ENCODE measurements around the gene GALNT7.
A peak's percentile ranks its signal among the peaks of the same experiment; 100 is the strongest.

Gene GALNT7

GRCh38 chr4:173365359-173365996 lies 196.9 kb downstream of the GALNT7 start:
- DNase-seq, result no peak

DNA sequence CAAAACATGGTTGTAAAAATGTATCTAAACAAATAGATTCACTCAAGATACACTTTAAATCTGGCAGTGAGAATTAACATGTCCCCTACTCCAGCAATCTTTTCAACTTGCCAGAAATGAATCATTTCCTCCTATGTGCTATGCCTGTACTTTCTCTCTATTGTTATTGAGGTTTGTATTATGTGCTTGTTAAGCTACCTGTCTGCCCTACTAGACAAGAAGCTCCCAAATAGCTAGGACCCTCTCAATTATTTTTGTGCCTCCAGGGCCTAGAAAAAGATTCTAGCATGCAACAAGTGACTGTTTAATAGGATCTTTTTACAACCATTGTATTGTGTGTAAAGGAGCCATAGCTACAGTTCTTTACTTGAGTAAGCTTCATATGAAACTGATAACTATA lies 198.7 kb downstream of the GALNT7 start:
- DNase-seq, result no peak

- DNase-seq, result no peak
These were observed 199.3 kb downstream of the GALNT7 start for GRCh38 chr4:173367946-173368345.

GRCh38 chr4:173370130-173370476 lies 201.5 kb downstream of the GALNT7 start:
- peak; percentile 75 for DNase-seq

DNA sequence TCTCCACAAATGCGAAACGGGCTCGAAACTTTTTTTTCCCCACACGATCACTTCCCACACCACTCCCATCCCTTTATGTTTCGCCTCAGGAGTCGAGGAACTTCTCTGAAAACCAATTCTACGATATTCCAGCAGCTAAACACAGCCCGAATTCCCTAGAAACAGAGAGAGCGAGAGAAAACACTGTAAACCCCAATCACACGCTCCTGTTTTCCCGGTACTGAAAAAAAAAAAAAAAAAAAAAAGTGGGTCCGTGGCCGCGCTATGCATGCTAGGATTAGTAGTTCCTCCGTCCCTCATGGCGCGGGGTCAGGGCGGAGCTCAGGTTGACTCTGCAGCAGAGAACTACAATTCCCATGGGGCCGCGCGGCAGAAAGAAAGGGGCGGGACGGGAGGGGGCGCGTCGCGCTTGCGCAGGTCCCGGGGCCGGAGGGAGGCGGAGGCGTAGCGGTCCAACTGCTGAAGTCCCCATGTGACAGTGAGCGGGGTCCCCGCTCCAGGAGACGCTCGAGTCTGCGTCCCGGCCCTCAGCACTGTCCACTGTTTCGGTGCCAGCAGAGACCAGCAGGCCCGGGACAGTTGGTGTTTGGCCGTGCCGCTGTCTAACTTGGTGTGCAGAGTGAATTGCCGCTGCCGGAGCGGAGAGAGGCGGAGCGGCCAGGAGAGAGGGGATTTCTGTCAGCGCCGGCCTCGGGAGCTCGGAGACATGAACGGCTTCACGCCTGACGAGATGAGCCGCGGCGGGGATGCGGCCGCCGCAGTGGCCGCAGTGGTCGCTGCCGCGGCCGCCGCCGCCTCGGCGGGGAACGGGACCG lies 202.1 kb downstream of the GALNT7 start, which contains the start of gene SAP30:
Gene SAP30, plus strand, starts transcription at position 478 of the 815 bp plus-strand sequence. Its CDS starts 229 bp downstream, at position 707.
- DNase-seq, result peak; percentile 97

DNA sequence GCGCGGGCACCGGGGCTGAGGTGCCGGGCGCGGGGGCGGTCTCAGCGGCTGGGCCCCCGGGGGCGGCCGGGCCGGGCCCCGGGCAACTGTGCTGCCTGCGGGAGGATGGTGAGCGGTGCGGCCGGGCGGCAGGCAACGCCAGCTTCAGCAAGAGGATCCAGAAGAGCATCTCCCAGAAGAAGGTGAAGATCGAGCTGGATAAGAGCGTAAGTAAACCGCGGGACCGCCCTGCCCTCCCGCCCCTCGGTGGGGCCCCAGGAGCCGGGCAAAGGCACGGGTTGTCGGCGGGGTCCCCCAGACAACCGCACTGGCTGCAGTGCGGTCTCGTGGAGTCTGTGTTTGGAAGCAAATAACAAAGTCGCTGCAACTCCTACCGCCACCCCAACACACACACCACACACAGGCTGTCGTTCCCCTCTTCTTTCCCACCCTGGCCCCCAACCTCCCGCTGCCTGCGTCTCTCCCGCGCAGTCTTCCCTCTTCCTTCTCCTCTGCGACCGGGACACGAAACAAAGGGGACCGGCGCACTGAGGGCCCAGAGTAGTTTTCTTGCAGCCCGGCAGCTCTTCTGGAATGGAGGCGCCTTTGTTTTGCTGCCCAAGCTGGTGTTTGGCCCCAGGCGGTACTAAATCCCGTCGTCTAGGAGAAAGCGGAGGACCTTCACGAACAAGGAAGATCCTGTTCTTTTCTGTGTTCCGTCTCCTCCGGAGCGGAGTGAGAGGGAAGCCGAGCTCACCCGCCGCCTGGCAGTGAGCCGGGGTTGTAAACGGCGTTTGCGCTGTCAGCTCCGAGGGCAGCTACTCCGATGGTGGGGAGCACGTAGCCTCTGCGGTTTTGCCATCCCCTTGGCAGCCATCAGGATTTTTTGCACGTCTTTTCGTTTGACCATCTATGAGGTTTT lies 202.9 kb downstream of the GALNT7 start:
- DNase-seq, result peak; percentile 19

Measured in CD4-positive, alpha-beta T cell treated with Interferon gamma for 1 hour (primary cell).